ENCODE data around the gene CWC27. TPM values are rescaled to one million over a fixed set of nuclear protein-coding genes. Genes with fewer than 3 reads are reported as not detected.

CWC27 gene
- total RNA-seq, 1 donor from 2014 or later = 28.9 TPM

DNA sequence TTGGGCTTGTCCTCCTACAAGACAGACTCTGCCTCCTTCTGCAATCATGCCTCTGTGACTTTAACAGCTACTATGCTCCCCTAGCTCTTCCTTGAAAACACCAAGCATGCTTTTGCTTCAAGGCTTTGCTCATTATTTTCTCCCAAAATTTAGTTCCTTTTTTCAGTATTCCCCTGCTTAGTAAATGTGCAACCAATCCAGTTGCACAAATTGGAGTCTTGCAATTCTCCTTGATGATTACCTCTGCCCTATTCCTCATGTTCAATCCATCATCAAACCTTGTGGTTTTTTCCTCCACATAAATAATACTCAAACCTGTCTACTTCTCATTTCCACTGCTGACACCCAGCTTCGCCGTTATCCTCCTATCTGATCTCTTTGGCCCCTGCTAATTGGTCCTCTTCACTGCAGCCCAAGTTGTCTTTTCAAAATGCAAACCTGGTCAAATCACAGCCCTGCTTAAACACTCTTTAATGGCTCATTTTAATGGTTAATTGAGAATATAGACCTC lies 296.3 kb downstream of the CWC27 start:
- CTCF ChIA-PET = interaction anchor here (0.6 kb wide), 1 partner anchor 95 kb away, joined by 3 read pairs; no protein-coding TSS in a partner anchor
- H3K4me1 Mint-ChIP-seq = peaks cover 72% of the 10 kb centered on the region

DNA sequence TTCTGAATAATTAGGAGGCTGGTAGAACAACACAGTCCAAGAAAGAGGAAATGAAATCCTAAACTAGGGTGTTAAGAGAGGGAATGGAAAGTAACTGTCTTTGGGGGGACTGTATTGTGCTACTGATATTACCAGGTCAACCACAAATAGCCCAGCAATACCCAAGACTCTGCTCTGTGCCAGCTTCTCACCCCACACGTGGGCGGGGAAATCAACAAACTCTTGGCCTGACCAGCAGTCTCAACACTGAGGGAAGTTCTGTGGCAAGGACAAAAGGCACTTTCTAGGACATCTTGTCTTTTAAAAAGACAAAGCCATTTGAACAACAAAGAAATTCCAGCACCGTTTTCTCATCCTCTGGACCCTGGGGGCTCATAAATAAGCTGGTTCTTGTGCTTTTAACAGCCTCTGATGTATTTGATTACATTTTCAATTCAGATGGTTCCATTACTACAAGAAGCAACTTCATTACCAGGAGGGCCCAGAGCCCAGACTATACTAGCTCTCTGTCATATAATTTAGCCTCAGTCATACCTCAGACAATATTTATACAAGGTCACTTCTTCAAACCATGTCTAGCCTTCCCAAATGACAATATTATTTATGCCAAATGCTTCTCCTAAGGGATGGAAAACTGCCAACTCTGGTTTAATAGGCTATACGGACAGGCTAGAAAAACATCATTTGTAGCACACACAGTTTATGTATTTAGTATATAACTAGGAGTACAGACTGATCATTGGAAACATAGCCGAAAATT lies 297.8 kb downstream of the CWC27 start:
- H3K4me3 Mint-ChIP-seq = no peak overlapping the region
- ATAC-seq (ENCODE audit: low read depth) = peak; percentile 43
- CTCF ChIA-PET = no interaction called here
- no peak for DNase-seq
- no peaks in the 10 kb centered on the region for H3K36me3 Mint-ChIP-seq (ENCODE audit: low read depth)
- TF ChIP-seq, protein P1, sequence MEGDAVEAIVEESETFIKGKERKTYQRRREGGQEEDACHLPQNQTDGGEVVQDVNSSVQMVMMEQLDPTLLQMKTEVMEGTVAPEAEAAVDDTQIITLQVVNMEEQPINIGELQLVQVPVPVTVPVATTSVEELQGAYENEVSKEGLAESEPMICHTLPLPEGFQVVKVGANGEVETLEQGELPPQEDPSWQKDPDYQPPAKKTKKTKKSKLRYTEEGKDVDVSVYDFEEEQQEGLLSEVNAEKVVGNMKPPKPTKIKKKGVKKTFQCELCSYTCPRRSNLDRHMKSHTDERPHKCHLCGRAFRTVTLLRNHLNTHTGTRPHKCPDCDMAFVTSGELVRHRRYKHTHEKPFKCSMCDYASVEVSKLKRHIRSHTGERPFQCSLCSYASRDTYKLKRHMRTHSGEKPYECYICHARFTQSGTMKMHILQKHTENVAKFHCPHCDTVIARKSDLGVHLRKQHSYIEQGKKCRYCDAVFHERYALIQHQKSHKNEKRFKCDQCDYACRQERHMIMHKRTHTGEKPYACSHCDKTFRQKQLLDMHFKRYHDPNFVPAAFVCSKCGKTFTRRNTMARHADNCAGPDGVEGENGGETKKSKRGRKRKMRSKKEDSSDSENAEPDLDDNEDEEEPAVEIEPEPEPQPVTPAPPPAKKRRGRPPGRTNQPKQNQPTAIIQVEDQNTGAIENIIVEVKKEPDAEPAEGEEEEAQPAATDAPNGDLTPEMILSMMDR (IDR thresholded peaks at IDR 0.05) = no peak
- no peaks in the 10 kb centered on the region for H3K9me3 Mint-ChIP-seq
- H3K27me3 Mint-ChIP-seq = no peaks in the 10 kb centered on the region
- POLR2A ChIA-PET = no interaction called here
- intact Hi-C loops (cut with micrococcal nuclease) = loop anchor here (5.0 kb wide), 1 partner anchor 36 kb away; no protein-coding TSS in a partner anchor
- peaks cover 58% of the 10 kb centered on the region for H3K4me1 Mint-ChIP-seq
- peak overlapping the region; percentile 60 for H3K27ac Mint-ChIP-seq

More for the DNA sequence above, 296.3 kb downstream of the CWC27 start:
- no peaks in the 10 kb centered on the region for H3K36me3 Mint-ChIP-seq (ENCODE audit: low read depth)
- DNase-seq (no peak), ATAC-seq (ENCODE audit: low read depth) (no peak)
- peak overlapping the region; percentile 8 for H3K27ac Mint-ChIP-seq
- no peak overlapping the region for H3K4me3 Mint-ChIP-seq
- no peaks in the 10 kb centered on the region for H3K9me3 Mint-ChIP-seq
- TF ChIP-seq, protein P1 (IDR thresholded peaks at IDR 0.05) = no peak
- intact Hi-C loops (cut with micrococcal nuclease) = loop anchor here (5.0 kb wide), 1 partner anchor 37 kb away; no protein-coding TSS in a partner anchor
- POLR2A ChIA-PET = no interaction called here
- H3K27me3 Mint-ChIP-seq = no peaks in the 10 kb centered on the region

DNA sequence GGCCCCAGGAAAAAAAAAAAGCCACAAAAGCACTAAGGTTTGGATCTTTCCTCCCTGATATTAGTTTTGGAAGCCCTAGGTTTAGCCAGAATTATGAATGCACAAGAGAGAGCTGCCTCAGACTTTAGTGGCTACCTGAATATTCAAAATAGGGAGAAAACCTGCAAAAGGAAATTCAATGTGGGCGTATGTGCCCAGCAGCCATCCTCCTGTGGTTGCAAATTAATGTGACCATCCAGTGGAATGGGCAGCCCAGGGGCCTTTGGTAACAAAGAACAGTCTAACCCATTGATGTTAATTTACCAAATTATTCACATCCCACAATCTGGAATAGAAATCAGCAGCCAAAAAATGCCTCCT lies 298.4 kb downstream of the CWC27 start:
- Mint-ChIP-seq H3K36me3 (ENCODE audit: low read depth) (no peaks in the 10 kb centered on the region), H3K4me3 (no peak overlapping the region), H3K27me3 (no peaks in the 10 kb centered on the region), H3K9me3 (no peaks in the 10 kb centered on the region), H3K4me1 (peaks cover 54% of the 10 kb centered on the region), H3K27ac (no peak overlapping the region)
- TF ChIP-seq, protein P1 (IDR thresholded peaks at IDR 0.05) = no peak
- ATAC-seq (ENCODE audit: low read depth) (no peak), DNase-seq (no peak)
- intact Hi-C loops (cut with micrococcal nuclease) = loop anchor here (5.0 kb wide), 1 partner anchor 35 kb away; no protein-coding TSS in a partner anchor
- POLR2A ChIA-PET = interaction anchor here (1.7 kb wide), 1 partner anchor 18 kb away, joined by 8 read pairs; no protein-coding TSS in a partner anchor
- CTCF ChIA-PET = no interaction called here

Other genes with a start within 250 kb of the CWC27 start
- gene SHISAL2B, start 78.4 kb upstream of the CWC27 start, total RNA-seq = not detected in 2 replicates
- 21.7 and 22.2 TPM in 2 replicates for gene SREK1IP1, start 239 bp upstream of the CWC27 start, total RNA-seq

Measured in activated B cell treated with CpG ODN at 0.5 μM for 24 hours (primary cell).